Activated CD4-positive, CD25-positive, alpha-beta regulatory T cell treated with anti-CD3 and anti-CD28 coated beads, Interleukin-2, amount 50 U/mL, for 24 hours (primary cell): ENCODE measurements around the gene NIPA2.
"Not testable (repeated sequence)": the region's sequence is repeated elsewhere in the genome, so short reads cannot be mapped to it uniquely, and the experiment has no call there.

Experiments
- ATAC-seq, 2 donors: fragments of 150-1000 bp; cut with Tn5 transposase; one replicate each; pipeline ENCODE4 v1.10.0; 2021; ENCODE audit warnings: mild to moderate bottlenecking in 1 of 2, moderate library complexity in 1 of 2

Gene NIPA2

DNA sequence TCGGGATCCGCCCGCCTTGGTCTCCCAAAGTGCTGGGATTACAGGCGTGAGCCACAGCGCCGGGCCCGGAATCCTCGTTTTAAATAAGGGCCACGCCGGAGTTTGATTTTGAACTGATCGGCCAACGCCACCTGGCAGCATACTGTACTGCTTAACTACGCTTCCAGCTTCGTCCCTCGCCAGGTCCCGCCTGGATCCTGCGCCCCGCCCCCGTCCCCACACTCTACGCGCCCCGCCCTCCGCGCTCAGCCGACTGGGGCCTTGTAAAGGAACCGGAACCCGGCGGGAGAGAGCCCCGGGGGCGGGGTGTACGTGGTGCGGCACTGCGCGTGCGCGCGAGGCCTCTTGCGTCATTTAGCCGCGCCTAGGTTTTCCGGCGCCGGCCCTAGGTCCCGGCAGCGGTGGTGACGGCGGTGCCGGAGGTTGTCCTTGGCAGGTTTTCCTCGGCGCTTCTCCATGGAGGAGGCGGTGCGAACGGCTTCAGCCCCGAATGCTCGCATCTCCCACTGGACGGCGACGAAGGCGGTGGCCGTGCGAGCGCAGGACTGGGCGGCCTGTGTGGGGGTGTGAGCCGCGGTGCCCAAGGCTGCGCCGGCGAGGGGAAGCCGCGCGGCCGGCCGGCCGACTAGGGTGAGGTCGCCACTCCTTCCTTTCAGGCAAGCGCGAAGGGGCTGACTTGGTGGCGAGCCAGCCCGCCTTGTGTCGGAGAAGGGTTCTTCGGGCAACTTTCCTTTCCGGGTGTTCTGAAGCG, at the start of gene NIPA2:
NIPA2 (plus strand) TSS at position 375 of the 751 bp plus-strand sequence. CDS start 13,066 bp downstream, outside the sequence.
- peak; percentile 96 to 97 for ATAC-seq

DNA sequence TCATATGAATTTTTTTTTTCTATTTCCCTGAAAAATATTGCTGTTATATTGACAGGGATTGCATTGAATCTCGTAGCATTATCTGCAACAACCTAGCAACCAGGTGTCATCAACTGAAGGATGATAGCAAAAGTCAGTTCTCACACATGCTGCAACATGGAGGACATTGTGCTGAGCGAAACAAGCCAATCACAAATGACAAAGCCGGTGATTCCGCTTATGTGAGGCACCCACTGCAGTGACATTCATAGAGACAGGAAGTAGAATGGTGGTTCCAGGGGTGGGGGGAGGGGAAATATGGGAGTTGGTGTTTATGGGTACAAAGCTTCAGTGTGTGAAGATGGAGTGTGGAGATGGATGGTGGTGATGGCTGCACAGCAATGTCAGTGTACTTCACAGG, 44.4 kb upstream of the NIPA2 start:
- ATAC-seq = no peak

DNA sequence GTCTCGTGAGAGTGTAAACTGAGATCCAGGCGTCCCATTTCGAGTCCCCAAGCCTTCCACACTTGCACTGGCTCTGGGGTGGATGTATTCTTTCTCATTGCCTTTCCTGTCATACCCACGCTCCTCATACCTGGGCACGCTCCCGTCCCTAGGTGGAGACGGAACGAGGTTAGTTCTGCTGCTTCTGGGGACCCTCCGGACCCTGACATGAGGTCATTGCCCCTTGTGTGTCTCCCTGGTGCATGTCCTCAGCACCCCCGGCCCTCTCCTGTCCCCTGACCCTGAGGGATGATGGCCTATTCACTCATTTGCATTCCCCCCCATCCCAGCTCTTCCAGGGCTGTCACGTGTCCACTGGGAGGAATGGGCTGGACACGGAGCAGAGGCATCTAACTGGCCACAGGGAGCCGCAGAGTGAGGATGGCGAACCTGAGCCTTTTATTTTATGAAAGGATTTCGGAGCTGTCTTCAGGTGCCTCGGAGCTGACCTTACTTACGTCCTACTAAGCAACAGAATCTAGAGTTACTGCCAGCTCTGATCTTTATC, 43.8 kb upstream of the NIPA2 start:
- ATAC-seq = no peak

DNA sequence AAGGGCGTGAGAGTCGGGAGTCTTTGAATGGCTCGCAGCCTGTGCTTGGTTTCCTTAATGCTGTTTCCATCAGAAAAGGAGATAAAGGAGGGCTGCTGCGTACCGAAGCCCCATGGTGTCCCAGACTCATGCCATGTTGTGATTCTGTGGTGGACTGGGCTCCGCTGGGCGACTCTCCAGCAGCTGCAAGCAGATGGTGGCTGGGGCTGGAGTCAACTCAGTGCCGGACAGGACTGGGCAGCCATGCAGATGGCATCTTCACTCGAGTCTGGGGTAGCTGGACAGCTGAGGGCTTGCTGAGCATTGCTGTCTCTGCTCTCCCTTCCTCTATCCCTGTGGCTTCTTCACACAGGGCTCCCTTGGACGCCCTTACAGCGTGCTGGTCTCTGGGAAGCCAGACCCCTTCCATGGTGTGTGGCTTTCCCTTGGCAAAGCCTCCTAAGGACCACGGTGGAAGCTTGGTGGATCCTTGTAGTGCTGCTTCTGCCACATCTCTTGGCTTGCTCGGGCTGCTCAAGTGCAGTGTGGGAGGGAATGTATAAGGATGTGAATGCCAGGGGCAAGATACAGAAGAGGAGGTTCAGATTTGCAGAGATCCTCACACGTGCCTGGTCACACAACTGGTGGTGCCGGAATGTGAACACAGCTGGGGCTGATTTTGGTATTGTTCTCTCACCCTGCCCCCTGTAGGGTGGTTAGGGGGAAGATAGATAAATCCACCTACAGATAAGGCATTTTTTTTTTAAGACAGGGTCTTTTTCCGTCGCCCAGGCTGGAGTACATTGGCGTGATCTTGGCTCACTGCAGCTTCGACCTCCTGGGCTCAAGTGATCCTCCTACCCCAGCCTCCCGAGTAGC, 43.0 kb upstream of the NIPA2 start:
- ATAC-seq = no peak

DNA sequence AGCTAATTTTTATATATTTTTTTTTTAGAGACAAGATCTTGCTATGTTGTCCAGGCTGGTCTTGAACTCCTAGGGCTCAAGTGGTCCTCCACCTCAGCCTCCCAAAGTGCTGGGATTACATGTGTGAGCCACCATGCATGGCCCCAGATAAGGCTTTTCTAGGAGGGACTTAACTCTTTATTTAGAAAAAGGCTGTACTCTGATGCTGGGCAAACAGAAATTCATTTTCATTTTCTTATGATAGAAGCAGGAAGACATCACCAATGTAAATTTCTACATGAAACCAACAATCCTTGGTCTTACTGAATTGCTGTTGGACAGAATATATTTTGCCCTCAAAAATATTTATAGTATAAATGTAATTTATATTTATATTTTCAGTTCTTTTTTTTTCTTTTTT, 42.4 kb upstream of the NIPA2 start:
- ATAC-seq = no peak

DNA sequence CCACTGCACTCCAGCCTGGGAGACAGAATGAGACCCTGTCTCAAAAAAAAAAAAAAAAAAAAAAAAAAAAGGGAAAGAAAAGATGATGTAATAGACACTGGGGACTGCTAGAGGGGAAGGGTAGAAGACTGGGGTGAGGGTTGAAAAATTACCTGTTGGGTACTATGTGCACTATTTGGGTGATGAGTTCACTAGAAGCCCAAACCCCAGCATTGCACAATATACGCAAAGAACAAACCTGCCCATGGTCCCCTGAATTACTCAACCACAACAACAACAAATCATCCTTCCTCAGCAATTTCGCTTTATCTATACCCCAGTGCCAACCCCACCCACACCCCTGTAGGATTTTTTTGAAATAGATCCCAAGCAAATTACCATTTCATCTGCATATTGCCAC, 38.6 kb upstream of the NIPA2 start:
- ATAC-seq = no peak

DNA sequence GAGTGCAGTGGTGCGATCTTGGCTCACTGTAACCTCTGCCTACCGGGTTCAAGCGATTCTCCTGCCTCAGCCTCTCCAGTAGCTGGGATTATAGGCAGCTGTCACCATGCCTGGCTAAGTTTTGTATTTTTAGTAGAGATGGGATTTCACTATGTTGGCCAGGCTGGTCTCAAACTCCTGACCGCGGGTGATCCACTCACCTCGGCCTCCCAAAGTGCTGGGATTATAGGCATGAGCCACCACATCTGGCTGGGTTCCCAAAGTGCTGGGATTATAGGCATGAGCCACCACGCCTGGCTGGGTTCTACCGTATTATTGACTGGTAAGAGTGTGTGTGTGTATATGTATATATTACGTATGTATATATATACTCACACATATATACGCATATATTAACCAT, 35.5 kb upstream of the NIPA2 start:
- not testable (repeated sequence) for ATAC-seq

DNA sequence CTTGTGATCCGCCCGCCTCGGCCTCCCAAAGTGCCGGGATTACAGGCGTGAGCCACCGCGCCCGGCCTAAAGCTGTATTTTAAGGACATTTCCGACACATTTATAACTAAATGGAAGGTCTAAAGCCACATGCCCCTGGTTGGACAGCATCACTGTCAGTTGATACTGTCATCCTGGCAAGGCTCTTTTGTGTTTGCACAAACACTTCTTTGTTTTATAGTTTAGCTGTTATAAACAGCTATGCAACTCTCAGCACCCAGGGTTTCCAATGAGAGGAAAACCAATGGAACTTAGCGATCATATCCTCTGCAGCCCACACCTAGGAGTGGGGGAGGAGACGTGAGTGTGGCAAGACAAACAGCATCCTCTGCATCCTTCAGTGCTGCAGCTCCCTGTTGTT, 32.3 kb upstream of the NIPA2 start:
- no peak for ATAC-seq

DNA sequence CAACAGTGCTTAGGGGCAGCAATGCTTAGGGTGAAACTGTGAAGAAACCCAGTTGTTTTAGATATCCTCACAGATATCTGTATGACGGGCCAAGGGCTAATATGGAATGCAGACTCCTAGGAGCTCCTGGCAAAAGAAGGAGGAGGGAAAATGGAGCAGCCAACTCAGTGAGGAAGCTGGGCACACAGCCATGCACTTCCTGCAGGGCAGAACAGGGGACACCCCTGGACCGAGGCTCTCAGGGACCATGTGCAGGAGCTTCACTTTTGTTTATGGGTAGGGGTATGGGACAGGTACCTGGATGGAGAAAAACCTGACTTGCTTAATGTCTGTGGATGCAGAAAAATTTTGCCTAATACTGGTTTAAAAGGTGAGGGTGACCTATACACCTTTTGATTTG, 31.8 kb upstream of the NIPA2 start:
- no peak for ATAC-seq

DNA sequence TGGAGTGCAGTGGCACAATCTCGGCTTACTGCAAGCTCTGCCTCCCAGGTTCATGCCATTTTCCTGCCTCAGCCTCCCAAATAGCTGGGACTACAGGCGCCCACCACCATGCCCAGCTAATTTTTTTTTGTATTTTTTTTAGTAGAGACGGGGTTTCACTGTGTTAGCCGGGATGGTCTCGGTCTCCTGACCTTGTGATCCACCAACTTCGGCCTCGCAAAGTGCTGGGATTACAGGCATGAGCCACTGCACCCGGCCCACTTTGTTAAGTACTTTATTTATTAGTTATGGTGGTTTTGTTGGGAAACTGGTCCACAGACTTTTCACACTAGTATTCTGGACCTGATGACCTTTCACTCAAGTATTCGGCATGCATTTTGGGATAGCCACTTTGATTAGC, 30.6 kb upstream of the NIPA2 start:
- ATAC-seq = not testable (repeated sequence)

DNA sequence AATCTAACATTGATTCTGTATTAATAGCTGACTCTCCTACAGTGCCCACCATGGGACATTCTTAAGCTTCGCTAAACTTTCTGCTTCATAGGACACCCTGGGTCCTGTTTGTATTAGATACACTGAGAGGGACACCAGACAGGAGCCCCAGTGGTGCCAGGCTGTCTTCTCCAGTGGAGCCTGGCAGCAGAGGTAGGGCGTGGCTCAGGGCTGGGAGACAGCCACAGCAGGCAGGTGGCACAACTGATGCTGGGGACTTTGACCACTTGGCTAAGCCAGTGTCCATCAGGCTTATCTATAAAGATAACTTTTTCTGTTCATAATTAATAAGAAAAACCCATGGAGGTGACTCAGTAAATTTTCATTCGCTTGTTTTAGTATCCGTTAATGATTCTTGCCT, 30.2 kb upstream of the NIPA2 start:
- no peak for ATAC-seq

DNA sequence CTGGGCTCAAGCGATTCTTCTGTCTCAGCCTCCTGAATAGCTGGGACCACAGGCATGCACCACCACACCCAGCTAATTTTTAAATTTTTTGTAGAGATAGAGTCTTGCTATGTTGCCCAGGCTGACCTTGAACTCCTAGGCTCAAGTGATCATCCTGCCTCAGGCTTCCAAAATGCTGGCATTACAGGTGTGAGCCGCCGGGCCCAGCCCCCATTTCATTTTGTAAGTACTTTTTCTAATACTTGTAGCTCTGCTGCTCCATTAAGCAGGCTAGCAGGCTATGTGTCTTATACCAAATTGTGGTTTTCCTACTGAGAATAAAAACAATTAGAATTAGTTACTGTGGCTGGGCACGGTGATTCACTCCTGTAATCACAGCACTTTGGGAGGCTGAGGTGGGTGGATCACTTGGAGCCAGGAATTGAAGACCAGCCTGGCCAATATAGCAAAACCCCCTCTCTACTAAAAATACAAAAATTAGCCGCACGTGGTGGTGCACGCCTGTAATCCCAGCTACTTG, 29.6 kb upstream of the NIPA2 start:
- no peak for ATAC-seq

DNA sequence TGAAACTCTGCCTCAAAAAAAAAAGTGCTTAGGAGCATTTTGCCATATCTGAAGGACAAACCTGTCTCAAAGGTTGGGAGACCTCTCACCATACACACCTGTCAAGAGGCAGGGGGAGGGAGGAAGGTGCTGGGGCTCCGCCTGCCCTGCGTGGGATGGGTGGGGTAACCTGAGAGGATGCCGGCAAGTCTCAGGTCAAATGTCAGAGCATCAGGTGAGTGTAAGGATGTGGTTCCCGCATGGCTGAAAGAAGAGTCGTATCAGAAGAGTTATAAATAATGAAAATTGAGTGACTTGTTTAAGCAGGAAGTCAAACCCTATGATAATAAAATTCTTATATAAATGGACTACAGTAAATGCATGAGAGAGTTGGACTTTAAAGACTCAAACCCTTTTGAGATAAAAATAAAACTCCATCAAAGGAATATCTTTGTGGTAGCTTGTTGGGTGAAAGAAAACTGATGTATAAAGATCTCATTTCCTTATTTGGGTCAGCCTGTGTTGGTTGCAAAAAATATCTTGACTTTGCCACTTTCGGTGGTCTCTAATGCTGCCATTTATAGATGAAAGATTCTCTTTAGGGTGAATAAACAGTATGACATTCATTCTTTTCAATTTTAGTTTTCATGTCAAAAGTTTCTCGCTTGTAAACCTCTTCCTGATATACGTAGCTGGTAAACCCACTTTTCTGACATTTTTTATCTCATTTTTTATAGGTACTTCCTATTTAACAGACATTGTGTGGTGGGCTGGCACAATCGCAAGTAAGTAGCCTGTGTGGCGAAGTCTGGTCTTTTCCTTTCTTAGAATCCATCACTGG, 28.2 kb upstream of the NIPA2 start:
- no peak for ATAC-seq

DNA sequence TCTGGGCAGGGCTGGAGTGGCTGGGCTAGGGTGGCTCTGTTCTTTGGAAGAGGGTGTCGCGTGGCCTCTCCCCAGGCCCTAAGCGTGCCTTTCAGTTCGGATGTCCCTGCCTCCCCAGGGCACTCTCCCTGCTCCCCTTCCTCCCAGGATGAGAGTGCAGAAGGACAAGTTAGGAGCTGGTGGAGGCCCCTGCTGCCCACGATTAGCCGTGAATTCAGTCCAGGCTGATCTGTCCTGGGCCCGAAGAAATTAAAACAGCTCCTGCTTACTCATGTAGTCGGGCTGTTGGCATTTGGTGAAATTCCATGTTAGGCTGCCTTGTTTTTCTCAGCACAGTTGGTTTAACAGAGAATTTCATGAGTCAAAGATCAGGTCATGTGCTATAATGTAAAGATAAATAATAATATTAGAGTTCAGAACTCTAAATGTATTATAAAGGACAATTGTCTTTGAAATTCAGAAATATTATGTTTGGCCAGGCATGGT, 27.6 kb upstream of the NIPA2 start:
- no peak for ATAC-seq

DNA sequence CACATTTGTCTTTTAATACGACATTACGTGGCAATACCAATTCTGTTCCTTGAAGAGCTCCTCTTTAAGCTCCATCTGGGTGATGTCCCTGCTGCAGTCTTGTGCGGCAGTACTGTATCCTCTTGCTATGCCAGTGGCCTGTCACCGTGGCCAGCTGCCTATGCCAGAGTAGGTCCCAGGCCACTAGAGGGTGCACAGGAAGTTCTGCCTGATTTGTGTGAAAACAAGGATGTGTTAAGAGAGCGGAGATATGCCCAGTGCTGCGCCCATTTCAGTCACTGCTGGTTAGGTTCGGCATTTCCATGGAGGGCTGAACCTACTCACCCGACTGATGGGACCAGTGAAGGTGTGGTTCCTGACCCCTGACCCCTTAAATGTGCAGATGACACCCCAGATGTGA, 26.8 kb upstream of the NIPA2 start:
- no peak for ATAC-seq

DNA sequence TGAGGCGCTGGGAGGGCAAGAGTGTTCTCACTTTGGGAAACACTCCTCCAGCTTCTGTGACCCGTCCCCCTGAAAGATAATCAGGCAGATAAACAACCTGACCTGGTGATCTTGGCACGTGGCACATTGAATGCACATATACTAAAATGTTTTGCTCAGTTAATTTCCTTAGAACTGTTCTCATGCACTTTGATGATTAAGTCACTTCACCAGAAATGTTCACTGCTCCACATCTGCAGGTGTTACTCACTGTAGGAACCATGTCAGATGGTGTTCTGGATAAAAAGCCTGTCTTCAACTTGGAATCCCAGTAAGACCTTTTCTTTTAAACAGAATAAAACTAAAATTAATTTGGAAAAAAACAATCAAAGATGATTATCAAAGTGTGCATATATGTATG, 24.6 kb upstream of the NIPA2 start:
- no peak for ATAC-seq

DNA sequence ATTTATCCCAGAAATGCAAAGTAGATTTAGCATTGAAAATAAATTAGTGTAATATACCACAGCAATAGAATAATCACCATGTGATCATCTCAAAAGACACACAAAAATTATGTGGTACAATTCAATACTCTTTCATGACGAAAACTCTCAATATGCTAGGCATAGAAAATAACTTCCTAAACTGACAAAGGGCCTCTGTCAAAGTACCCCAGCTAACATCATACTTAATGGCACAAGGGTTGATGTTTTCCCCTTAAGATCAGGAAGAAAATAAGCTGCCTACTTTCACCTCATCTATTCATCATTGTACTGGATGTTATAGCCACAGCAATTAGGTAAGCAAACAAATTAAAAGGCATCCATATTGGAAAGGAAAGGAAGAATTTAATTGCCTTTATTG, 22.7 kb upstream of the NIPA2 start:
- ATAC-seq = no peak

DNA sequence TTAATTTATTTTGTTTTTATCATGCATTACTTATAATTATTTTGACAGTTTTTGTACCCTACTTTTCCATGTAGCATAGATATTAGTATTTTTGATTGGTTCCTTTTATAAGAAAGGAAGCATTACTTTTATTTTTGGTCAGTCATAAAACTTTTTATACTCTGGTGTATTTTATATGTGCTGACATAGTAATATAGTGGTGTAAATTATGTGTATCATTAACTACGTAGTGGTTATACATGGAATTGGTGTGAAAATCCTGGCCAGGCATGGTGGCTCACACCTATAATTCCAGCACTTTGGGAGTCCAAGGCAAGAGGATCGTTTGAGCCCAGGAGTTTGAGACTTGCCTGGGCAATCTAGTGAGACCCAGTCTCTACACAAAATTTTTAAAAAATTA, 18.8 kb upstream of the NIPA2 start:
- no peak for ATAC-seq

DNA sequence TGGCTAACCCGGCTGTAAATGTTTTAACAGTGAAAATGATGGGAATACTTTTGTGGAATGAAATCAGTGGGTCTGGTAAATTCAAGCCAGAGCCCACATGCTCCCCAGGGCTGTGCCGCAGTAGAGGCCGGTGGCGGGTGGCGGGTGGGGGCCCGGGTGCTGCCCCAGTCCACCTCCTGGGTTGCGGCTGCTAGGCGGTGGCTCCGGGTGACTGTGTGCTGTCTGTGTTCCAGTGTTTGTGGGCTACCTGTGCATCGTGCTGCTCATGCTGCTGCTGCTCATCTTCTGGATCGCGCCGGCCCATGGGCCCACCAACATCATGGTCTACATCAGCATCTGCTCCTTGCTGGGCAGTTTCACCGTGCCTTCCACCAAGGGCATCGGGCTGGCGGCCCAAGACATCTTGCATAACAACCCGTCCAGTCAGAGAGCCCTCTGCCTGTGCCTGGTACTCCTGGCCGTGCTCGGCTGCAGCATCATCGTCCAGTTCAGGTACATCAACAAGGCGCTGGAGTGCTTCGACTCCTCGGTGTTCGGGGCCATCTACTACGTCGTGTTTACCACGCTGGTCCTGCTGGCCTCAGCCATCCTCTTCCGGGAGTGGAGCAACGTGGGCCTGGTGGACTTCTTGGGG, 14.9 kb upstream of the NIPA2 start:
- no peak for ATAC-seq

DNA sequence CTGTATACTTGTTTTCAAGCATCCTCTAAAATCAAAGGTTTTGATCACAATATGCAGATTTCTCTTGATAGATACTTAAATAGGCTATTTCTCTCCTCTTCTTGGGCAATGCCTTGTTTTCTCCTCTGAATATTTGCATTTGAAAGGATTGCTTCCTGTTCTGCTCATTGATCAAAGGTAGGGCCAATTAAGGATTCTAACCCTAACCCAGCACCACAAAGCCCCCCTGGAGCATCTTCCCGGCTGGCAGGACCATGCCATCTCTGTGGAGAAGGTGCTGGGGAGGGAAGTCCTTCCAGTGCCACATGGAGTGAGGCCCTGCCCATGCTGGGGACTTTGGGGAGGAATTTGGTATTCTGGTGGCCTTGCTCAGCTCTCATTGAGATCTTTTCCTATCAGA, 11.3 kb upstream of the NIPA2 start:
- ATAC-seq = no peak

DNA sequence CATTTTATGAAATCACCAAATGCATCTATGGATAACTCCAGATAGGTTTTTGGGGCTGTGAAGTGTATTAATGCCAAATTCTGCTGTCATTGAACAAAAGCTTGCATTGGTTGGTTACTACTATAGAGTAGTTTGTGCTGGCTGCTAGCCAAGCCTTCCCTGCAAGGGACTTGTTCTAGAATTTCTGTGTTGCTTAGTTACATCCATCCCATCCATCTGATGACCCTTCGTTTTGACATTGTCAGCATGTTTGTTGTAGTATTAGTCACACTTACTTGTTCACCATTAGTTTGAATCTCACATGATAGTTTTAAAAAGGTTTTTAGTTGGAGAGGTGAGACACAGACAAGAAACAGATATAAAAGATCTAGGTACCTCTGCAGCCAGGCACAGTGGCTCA, 7.0 kb upstream of the NIPA2 start:
- no peak for ATAC-seq

DNA sequence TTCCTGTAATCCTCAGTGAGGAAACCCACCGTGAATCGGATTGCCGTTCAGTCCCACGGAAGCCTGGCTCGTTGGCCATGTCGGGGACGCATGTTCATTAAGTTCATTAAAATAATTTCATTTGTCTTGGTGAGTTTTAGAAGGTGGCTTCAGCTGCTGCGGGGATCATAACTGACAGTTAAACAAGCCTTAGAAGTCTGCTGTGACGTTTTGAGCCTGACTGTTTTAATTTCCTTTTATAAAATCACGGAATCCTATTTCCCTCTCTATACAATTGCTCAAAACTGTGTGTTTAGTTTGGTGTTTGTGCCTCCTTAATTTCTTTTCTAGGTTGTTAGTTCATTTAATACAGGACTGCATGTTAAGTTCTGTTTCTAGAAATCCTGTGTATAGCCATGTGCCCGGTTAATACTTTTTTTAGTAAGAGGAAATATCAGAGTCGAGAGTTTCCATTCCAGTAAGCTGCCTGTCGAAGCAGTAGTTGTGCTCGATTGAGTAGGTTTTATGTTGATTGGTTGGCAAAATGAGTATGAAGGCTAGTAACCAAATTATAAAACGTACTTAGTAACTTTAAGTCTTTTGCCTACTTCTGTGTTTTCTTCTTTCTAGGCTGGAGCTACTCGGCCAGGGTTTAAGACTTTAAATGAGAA, 705 bp downstream of the NIPA2 start:
- ATAC-seq = no peak
